Vagina (tissue), 2 donors: Measurements from ENCODE around the gene SMIM35.

Experiments
- CTCF ChIP-seq, 3 experiments: fragments of 450-650 bp in 2 of 3; fragments of 200-600 bp in 1 of 3; sonication (generic) in 1 of 3; IDR thresholded peaks; one replicate each; pipeline ENCODE4 v1.5.1; 2017 to 2019; ENCODE audit warnings: antibody characterized with exemption in 3 of 3, mild to moderate bottlenecking in 2 of 3, moderate library complexity in 2 of 3
- POLR2A ChIP-seq, 2 donors: fragments of 450-650 bp; IDR thresholded peaks; one replicate each; pipeline ENCODE4 v1.6.1; 2017; ENCODE audit warnings: antibody characterized with exemption in 2 of 2, mild to moderate bottlenecking in 2 of 2, moderate library complexity in 2 of 2
- POLR2AphosphoS5 ChIP-seq, 2 donors: sonication (generic); formaldehyde crosslinking; IDR thresholded peaks; one replicate each; pipeline ENCODE4 v1.9.0; 2017; ENCODE audit warnings: antibody characterized with exemption in 2 of 2, mild to moderate bottlenecking in 2 of 2, low read depth in 1 of 2; ENCODE audit not compliant: insufficient read depth in 1 of 2

GRCh38 chr11:118064956-118065355, 21.8 kb downstream of the SMIM35 start:
- no peak for TF ChIP-seq POLR2A (IDR thresholded peaks at IDR 0.05)
- no peak for TF ChIP-seq CTCF (IDR thresholded peaks at IDR 0.05)
- no peak for TF ChIP-seq POLR2AphosphoS5 (IDR thresholded peaks at IDR 0.05; ENCODE audit: insufficient read depth in 1 of 2, low read depth in 1 of 2)
